Stromal cell of bone marrow (primary cell): ENCODE data around the gene SDCCAG8.

ENCODE experiments used
- DNase-seq: peaks from one replicate; pipeline ENCODE4 v3.0.0-alpha.2; 2012; ENCODE audit warnings: low read depth

SDCCAG8 gene

DNA sequence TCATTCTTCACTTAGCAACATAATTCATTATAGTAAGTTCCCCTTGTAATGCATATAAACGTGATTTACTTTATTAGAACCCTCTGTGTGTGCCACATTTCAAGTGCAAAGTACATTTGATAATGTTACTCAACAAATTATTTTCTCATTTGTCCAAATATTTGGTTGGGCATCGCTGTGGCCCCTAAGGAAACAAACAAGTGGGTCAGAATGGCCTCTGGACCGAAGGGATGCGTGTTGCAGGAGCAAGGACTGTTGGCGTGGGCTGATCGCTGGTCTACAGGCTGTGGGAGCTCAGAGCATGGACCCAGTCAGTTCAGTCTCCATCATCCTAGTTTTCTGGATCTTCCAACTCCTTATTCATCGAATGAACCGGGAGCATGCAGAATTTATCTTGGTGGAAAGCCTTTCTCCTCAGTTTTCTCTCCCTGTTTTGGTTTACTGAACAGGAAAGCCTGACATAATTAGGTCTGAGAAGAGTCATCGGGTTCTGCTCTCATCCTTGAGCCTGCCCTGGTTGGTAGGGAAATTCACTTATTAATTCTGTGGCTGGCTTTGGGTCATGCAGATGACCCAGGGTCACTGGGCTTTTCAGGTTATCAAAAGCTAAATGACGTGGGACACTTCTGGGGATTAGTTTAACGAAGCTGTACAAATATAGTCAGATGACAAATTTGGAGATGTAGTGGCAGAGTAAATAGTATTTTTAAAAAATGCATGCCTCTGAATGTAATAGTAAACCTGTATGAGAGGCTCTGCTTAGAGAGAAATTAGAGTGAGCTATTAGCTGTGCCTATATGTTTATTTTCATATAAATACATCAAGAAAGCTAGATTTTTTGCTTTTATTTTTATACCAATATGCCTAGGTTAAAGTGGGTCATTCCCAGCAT lies 200.2 kb downstream of the SDCCAG8 start:
- no peak for DNase-seq

DNA sequence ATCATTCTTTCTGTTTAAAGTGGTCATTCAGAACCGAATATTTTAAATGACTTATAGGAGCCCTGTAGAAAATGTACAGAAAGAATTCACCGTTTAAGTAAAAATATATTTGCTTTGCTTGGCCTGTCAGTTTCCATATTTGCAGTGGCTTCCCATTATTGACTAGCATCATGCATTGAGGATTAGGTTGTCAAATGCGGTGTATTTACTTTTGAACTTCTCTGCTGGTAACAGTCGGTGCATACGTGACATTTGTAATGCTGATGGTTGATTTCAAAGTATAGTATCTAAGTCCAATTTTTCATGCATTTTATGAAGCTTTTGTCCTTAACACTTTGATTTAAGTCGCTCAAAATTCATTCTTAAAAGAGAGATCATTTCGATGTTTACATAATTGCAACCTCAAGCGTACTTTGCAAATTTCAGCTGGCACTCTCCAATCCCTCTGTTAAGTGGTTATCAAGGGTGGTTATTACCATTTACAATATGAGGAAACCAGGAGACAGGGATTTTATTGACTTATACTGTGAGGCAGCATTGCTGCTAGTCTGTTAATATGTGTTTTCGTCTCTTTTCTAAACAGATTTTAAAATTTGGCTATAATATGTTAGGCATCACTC lies 201.6 kb downstream of the SDCCAG8 start:
- DNase-seq: no peak

DNA sequence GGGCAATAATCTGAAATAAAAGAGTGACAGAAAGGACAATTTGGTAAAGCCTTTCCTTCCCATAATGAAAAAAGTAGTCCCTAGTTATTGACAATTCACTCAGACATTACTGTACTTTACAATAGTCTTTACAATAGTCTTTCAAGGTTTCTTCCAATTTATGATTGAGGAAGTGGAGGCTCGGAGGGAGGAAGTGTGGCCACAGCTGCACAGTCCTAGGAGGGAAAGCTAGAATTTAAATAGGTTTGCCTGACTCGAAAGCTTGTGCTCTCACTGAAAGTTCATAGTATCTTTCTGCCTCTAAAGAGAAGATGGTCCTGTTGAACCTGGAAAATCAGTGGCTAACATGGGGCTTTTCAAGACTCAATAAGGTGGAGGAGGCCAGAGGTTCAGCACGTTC lies 203.2 kb downstream of the SDCCAG8 start:
- no peak for DNase-seq

DNA sequence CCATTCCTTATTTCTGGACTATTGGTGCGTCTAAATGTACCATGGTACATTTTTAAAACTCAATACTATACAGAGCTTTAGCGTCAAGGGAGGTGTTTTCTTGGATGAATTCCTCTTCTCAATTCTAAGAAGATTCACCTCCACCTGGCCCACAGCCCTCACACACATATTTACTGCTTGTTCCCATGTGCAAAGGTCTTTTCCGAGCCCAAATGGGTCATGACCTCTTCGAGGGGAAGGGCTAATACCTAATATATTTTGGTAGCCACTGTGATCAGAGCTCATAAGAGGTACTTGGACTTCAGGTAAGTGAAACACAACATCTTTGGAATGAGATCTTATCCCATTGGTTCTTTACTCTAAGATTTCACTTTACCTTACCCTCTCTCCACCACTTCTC lies 205.9 kb downstream of the SDCCAG8 start:
- DNase-seq: no peak

DNA sequence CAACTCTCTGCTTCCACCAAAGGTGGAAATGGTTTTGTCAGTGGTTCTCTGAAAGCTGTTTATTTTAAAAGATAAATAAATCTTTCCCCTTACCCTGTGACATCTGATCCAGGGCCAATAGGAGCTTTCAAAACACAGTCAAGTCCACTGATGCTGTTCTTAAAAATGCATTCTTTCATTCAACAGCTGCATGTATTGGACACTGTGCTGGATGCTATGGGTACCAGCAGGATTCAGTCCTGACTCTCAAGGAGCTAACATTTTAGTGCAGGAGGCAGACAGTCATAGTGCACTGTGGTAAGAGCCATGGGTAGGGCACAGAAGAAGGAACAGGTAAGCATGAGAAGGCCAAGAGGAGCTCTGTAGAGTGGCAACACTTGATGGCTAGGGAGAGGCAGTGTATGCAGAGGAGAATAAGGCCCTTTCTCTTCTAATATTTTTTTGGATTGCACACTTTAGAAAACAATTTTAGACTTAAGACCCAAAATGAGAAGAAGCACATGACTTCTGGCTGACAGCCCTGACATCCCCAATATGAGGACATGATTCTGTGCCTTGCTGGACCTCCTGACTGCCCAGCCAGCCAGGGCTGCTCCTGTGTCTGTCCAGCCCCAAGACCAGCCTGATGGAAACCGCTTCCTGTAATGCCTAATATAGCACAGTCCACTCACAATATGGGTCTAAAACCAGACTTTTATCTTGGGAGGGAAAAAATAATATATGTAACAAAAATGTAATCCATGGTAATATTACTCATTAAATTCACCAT lies 207.3 kb downstream of the SDCCAG8 start:
- no peak for DNase-seq

DNA sequence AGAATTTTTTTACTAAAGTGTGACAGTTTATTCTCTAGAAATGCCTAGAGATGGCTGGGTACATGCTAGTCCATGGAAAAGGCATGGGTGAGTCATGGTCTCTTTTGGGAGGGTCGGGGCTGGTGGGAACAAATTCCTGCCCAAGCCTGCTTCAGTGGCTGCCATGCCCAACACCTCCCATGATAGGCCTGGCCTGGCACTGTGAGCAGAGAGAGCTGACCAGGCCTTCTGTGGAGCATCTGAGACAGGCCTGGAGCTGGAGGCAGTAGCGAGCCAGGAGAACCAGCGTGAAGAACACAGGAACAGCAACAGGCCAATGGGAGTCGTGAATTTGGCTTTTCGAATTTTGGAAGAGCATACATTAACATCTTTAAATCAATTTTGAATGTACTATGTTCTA lies 209.2 kb downstream of the SDCCAG8 start:
- DNase-seq: no peak

DNA sequence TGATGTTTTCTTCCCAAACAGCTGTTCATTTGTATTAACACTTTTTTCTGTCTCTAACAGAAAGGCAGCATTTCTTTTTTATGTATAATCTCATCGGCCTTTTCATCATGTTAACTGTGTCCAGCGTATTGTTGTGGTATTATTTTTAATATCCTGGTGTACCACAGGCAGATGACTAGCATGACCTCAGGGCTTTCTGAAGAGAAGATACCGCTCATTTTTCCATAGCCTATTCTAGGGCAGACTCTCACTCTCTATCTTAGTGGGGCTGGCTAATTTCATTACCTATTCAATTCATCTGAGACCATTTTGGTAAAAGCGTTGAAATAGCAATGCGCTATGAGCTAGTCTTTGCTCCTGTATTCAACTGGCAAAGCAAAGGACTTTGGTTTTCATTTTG lies 209.9 kb downstream of the SDCCAG8 start:
- DNase-seq: no peak

DNA sequence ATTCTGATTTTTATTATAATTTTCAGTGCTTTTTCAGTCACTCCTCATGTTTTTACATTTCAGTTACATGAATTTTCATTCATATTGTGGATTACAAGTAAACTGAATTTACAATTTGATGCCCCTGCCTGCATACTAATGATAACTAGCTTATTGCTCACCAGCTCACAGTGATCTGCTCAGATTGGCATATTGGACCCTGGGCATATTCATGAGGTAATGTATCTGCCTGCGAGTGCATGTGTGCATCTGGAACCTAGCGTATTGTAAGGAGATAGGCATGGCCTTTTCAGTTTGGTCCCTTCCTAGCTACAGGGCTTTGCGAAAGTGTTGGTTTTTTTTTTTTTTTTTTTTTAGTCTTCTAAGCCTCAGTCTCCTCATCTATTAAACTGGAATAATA lies 213.7 kb downstream of the SDCCAG8 start:
- DNase-seq: no peak

DNA sequence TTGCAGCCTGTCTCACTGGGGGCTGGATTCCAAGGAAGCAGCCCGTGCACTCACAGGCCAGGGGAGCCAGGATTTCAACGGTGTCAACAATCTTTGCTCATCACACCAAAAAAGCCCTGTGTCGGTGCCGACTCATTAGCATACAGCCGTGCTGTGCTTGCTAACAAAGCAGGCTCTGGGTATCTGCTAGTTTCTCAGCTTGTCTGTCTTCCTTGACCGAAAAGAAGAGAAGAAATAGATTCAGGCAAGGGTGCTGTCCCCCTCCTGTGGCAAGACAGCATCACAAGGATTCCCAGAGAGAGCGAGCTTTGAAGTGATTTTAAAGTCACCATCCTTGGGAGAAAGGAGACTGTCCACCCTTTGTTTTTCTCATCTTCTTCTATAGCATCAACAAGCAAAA lies 214.7 kb downstream of the SDCCAG8 start:
- no peak for DNase-seq

DNA sequence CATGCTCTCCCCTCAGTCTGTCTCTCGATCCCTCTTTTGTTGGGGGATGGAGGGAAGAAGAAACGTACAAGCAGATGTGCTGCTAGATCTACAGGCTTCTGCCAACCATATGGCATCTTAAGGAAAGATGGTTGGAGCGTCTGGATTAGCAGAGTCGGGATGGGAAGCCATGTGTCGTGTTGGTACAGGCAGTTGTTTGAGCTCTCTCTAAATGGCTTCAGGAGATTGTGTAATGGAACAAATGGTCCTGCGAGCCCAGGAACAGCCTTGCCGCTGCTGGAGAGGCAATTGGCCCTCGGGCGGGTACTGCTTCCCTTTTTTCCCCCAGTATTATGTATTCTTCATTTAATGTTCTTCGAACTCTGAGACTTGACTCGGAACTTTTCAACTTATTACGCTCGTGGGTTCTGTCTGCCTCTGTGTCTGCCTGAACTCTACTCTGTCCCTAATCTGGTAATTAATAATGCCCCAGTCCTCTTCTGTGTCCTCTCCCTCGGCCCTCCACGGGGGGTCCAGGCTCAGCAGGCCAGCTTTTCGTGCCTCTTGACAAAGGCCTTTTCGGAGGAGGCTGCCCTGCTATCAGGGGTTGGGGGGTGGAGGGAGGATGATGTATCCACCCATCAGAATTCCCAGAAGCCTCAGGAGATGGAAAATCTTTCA lies 215.3 kb downstream of the SDCCAG8 start:
- no peak for DNase-seq

DNA sequence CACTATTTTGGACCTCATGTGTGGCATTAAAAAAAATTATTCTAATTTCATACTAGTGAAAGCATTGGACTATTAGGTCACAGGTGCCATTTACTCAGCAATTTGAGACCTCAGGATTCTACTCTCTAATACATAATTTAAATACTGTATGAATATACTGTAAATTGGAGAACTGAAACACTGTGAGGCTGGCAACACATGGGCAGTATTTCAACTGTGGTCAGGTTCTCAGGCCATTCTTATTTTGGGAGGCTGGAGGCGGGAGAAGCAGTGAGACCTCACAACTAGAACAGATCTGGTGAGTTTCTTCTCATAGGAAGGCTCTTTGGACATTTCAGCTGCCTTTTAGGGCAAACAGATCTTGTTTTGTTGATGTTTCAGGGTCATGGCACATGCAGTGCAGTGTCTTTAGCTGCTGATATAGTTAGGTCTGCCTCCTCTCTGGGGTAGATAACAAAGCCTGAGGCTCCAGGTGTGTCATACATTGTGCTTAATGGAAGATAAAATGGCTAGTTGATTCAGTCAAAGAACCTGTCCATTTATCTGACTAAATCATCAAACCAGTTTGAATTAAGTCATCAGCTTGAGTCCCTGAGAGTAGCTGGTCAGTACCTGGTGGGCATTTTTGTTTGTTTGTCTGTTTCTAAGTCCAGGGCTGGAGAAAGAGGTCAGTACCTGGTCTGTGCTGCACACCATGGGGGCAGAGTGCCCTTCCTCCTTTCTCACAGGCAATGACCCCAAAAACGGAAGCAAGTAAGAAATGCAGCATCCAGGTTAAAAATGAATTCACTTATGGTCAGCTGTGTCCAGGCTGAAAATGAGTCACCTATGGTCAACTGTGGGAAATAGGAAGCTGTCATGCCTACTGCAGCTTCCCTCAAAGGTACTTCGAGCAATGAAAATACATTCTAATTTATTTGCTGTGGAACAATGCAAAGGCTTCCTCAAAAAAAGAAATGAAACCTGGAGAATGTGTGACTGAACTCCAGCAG lies 216.2 kb downstream of the SDCCAG8 start:
- DNase-seq: no peak

DNA sequence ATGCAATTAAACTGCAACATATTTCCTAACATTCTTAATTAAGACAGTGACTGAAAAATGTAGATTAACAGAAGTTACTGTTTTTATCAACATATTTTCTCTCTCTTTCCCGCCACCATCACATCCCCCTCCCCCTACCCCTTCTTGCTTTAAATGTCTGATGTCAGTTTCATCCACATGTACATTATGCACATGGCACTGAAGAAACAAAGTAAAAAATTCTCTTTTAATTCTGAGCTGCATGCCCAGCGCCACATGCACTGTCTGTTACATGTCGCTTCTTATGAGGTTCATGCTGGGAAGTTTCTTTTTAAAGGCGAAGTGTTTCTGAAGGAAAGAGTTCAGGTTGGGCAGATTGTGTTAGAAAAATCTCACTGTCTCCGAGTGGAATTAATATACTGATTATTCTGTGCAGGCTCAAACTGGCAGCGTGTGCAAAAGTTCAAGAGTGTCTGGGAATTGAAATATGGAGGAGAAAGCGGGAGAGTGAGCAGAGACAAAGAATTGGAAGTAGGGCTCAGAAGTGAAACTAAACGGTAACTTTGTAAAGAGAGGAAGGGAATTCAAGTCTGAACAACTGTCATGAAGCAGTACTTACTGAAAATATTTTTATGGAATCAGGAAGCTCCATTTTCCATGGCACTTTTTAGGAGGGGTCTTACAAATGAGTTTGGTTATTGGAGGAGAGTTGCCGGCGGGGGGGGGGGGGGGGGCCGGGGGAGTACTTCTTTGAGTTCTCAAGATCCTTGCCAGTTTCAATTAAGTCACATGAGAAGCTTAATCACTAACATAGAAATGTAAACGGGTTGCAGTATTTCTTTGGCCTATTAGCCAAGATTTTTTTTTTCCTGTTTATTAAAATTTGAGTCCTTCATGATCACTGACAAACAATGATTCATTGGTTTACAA lies 217.6 kb downstream of the SDCCAG8 start:
- DNase-seq: no peak

DNA sequence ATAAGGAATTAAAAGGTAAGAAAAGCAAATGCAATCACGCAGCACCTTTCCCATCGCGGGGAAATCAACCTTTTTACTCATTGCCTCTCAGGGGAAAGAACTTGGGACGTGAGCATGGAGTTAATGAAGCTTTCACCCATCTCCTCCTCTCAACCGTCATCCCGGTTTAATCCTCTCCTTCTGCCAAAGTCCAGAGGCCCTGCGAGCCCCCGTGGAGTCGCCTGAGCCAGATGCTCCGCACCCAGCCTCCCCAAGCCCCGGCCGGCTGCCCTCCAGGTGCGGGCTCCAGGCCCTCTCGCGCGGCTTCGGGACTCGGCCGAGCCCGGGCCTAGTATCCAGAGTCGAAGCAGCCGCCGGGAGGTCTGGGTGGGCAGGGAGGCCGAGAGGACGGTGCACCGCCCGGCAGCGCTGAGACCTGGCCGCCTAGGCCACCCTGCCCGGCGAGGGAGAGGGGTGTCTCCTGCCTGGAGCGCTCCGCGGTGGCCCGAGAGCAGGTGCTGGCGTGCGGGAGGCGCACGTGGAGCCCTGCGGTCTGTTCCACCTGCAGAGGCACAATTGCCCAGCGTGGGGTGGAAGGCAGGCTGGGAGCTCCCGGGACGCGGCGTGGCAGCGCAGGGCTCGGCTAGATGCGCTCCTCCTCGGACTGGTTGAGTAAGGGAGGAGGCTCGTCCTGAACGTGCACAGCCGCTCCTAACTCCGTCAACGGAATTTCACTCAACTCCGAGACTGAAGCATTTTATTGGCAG lies 218.5 kb downstream of the SDCCAG8 start:
- DNase-seq: no peak

DNA sequence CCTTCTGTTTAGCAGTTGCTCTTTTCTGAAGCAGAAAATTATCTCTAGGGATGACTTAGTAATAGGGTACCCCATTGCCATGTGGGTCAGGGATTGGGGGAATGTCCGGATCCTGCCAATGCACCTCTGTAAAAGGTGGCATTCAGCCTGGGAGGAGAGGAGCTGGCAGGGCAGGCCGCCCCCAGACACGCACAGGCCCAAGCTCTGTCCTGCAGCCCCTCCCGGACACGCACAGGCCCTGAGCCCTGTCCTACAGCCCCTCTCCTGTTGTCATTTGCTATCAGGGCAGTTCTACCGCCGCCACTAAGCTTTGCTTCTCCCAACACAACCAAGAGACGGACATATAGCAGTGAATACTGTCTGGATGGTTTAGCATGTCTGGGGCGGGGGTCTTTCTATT lies 219.1 kb downstream of the SDCCAG8 start:
- DNase-seq: no peak

DNA sequence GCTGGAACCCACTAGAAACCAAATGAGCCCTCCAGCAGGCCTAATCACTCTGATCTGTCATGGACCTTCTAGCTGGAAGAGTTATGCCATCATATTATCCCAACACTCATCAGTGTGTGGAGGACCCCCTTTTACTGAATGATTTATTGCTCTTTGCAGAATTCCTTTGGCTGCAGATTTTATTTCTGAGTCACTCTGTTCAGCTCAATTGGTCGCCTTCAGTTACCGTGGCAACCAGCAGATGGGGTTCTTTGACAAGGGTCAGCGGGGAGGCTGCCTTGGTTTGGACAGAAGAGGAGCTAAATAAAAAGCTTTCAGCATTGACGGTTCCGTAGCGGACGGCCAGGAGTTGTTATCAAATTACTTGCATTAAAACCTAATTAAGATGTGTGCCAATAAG lies 220.1 kb downstream of the SDCCAG8 start:
- DNase-seq: no peak

DNA sequence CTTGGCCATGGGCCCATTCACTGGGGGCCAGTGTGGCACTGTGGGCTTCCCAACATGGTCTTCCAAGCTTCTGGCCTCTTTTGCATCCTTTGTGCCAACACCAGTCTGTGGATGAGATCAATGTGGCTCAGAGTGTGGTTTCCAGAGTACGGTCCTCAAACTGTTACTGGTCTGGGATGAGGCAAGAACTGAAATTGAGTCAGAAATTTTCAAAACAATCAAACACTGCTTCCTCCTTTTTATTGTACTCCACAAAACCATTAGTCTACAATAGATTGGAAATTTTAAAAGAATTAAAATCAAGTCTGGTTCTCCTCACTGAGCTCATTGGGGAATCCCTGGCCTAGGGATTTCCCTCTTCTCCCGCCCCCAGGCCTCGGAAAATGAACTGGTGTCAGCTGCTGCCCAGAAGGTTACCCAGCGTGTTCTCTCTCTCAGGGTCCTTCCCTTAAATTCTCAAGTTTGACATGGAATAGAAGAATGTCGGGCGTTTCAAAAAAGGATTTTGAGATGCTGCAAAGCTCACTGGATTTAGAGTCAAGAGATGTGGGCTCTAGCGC lies 222.0 kb downstream of the SDCCAG8 start:
- no peak for DNase-seq

DNA sequence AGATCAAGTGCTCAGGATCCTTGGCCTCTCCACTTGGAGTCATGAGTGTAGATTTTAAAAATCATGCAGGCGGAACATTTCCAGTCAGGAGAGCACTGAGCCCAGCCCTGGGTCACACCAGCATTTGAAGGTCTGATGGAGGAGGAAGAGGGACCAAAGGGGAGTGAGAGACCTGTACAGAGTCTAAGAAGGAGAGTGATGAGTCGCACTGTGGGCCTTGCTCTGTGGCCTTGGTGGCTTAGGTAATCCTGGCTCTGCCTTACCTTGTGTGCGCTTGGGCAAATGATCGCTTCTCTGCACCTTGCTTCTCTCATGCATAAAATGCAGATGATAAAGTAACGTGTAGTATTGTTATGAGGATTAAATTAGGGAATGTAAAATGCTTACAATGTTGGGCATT lies 225.3 kb downstream of the SDCCAG8 start:
- DNase-seq: no peak

DNA sequence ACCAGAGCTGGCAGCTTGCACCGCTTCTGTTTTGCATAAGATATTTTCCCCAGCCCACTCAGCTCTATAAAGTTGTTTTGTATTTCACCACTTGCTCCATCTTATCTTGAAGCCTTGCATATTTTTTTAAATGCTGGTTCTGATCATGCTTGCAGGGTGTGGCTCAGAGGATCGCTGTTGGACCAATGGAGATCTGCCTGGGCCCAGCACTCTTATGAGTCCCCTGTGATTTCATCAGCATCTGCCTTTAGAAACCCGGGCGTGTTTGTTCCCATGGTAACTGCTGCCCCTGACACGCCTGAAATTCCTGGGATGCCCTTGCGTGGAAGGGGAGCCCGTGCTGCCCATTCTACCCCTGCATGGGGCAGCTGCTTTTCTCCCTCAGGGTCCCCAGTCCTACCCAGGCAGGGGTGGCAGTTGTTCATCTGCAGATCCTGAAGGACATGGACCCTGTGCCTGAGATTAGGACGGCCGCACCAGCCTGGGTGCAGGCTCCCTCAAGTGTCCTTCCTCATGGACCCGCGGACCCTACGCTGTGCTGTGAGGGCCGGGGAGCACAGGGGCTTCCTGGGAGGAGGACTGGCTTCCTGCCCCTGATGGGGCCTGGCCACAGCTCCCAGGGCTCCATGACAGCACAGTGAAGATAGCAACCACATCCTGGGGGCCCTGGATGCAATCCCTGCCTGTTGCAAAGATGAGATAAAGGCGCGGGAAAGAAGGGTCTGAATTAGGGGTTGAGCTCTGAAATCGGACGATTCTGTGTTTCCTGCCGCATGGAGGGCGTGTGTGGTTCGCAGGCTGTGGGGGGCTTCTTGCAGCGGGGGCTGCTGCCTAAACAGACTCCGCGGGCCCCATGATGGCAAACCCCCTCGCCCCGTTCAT lies 226.5 kb downstream of the SDCCAG8 start:
- no peak for DNase-seq
